DMS53 treated with DMSO at 0.1 percent for 48 hours (cell line): ENCODE measurements around the gene LCN10.

Experiments
- DNase-seq: peaks from one replicate; lab custom pipeline; 2025; ENCODE audit not compliant: unreplicated experiment; lab: John Stamatoyannopoulos, UW

The LCN10 gene

GRCh38 chr9:136740491-136740890 is 2.2 kb downstream of the LCN10 start:
- DNase-seq = no peak

GRCh38 chr9:136740069-136740468 is 2.7 kb downstream of the LCN10 start:
- no peak for DNase-seq

GRCh38 chr9:136739509-136739908 is 3.2 kb downstream of the LCN10 start:
- no peak for DNase-seq

GRCh38 chr9:136738960-136739359 is 3.8 kb downstream of the LCN10 start:
- no peak for DNase-seq

- no peak for DNase-seq
Measured at GRCh38 chr9:136735812-136736480, 6.8 kb downstream of the LCN10 start.

- no peak for DNase-seq
Measured at GRCh38 chr9:136734837-136735496, 7.8 kb downstream of the LCN10 start.

GRCh38 chr9:136733611-136734010 is 9.1 kb downstream of the LCN10 start:
- no peak for DNase-seq

GRCh38 chr9:136732444-136733178 is 10.1 kb downstream of the LCN10 start:
- DNase-seq = no peak

- DNase-seq = no peak
Measured at GRCh38 chr9:136729926-136730325, 12.8 kb downstream of the LCN10 start.

- no peak for DNase-seq
Measured at GRCh38 chr9:136729144-136729543, 13.6 kb downstream of the LCN10 start.

GRCh38 chr9:136728548-136729123 is 14.1 kb downstream of the LCN10 start:
- DNase-seq = no peak

GRCh38 chr9:136728080-136728547 is 14.6 kb downstream of the LCN10 start:
- peak; percentile 59 for DNase-seq

GRCh38 chr9:136726631-136727191 is 16.0 kb downstream of the LCN10 start:
- peak; percentile 19 for DNase-seq

GRCh38 chr9:136726118-136726517 is 16.6 kb downstream of the LCN10 start:
- no peak for DNase-seq

GRCh38 chr9:136725612-136726011 is 17.1 kb downstream of the LCN10 start:
- DNase-seq = peak; percentile 39

GRCh38 chr9:136724772-136725171 is 18.0 kb downstream of the LCN10 start:
- DNase-seq = no peak

GRCh38 chr9:136723989-136724388 is 18.8 kb downstream of the LCN10 start:
- DNase-seq = no peak

GRCh38 chr9:136723362-136723976 is 19.3 kb downstream of the LCN10 start:
- DNase-seq = peak; percentile 47

- no peak for DNase-seq
Measured at GRCh38 chr9:136722969-136723356, 19.8 kb downstream of the LCN10 start.

GRCh38 chr9:136722093-136722968 is 20.4 kb downstream of the LCN10 start:
- DNase-seq = no peak
